Measurements from ENCODE around the gene BBS9. TPM values are rescaled to one million over a fixed set of nuclear protein-coding genes. Genes with fewer than 3 reads are reported as not detected.
"Not testable (repeated sequence)": the region's sequence is repeated elsewhere in the genome, so short reads cannot be mapped to it uniquely, and the experiment has no call there.

The BBS9 gene
- polyA plus RNA-seq, 1 donor, result 16.3 TPM

DNA sequence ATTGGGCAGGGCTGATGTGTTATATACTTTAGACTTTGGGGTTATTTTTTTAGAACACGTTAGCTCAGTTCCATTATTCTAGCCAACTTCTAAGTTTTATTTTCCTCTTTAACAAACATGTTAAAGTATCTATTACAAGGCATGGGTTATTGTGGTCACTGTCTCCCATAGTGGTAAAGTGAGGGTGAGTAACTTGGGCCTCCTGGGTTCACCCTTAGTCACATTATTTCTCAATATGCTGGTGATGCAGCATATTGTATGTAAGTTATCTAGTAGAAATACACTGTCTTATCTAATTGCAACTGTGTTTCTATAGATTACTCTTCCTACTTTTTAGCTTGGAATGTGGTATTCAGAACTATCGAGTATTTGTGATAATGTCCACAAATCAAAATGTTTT is 65.9 kb downstream of the BBS9 start:
- DNase-seq, result no peak

DNA sequence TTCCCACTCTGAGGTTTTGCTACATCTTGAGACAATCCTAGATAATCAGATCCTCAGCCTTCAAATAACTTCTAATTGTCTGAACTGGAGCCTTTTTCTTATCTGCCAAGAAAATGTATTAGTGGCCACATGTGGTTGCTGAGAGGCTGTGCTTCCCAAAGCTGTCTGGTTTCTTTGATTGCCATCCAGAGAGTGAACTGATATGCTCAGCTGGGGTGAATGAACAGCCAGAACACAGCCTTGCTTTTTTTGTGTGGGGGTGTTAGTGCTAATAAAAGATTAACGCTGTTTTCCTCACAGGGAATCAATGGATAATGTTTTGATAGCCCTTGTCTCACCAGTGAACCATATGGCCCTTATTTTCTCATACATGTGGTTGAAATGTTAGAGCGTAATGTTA is 66.9 kb downstream of the BBS9 start:
- DNase-seq, result no peak

GRCh38 chr7:33200282-33200681 is 70.9 kb downstream of the BBS9 start:
- DNase-seq, result no peak

- DNase-seq, result no peak
These were observed 72.5 kb downstream of the BBS9 start for GRCh38 chr7:33201821-33202220.

GRCh38 chr7:33210958-33211357 is 81.6 kb downstream of the BBS9 start:
- DNase-seq, result no peak

DNA sequence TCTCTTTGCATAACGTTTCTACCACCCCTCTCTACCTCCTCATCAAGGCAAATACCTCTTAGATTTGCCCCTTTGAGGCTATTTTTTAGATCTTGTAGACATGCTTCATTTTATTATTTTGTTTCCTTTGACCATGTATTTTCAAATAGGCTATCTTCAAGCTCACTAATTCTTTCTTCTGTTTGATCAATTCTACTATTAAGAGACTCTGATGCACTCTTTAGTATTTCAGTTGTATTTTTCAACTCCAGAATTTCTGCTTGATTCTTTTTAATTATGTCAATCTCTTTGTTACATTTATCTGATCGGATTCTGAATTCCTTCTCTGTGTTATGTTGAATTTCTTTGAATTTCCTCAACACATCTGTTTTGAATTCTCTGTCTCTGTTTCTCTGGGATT is 82.8 kb downstream of the BBS9 start:
- no peak for DNase-seq

- DNase-seq, result no peak
These were observed 86.6 kb downstream of the BBS9 start for GRCh38 chr7:33215992-33216391.

DNA sequence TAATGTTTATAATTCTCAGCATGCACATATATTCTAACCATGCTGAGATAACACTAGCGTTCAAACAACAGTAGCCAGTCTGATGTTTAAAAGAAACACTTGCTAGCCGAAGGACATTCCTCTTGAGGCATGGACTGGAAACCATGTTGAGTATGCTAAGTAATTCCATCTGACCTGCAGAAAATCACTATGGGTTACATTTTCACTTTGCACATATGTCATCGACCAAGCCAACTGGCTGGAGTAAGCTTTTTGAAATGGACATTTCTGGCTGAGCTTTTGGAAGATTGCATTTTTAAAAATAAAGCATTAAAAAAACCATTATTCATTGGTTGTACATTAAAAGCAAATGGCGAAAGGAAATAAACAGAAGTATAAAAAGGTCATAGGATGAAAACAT is 88.2 kb downstream of the BBS9 start:
- DNase-seq, result no peak

GRCh38 chr7:33218841-33219535 is 89.6 kb downstream of the BBS9 start:
- DNase-seq, result not testable (repeated sequence)

DNA sequence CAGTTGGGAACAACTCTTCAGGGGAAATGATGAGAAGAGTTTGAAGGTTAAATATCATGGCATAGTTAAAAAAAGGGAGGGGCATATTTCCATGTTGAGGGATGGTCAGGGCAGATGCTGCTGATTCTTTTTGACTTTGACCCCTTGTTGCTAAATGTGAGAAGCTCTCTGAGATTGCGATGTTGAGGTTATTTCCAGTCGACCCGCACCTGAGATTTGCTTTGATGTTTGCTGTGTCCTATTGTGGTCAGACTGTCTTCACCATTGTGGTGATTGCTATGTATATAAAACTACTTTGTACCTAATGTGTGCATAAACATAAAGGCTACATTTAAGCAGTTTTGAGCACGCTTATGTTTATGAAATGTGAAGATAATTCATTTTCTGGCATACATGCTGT is 90.9 kb downstream of the BBS9 start:
- no peak for DNase-seq

- DNase-seq, result no peak
These were observed 92.0 kb downstream of the BBS9 start for GRCh38 chr7:33221390-33221789.

- DNase-seq, result no peak
These were observed 103.3 kb downstream of the BBS9 start for GRCh38 chr7:33232632-33233145.

GRCh38 chr7:33233659-33234058 is 104.3 kb downstream of the BBS9 start:
- no peak for DNase-seq

DNA sequence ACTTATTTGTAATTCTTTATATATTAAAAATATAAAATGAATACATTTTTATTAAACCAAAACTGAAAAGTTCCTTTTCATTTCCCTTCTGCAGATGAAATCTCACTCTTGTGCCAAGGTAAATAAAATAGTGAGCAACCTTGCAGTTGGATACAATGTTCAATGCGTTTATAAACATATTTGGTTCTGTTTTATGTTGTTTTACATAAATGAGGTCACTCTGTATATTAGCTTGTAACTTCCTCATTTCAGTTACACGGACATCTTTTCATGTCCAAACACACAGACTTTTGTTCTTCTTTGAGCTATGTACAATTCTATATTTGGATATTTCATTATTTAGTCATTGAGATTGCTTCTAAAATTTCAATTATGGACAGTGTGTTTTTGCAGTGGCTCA is 107.7 kb downstream of the BBS9 start:
- no peak for DNase-seq

- DNase-seq, result peak; percentile 56
These were observed 114.0 kb downstream of the BBS9 start for GRCh38 chr7:33243319-33243881.

DNA sequence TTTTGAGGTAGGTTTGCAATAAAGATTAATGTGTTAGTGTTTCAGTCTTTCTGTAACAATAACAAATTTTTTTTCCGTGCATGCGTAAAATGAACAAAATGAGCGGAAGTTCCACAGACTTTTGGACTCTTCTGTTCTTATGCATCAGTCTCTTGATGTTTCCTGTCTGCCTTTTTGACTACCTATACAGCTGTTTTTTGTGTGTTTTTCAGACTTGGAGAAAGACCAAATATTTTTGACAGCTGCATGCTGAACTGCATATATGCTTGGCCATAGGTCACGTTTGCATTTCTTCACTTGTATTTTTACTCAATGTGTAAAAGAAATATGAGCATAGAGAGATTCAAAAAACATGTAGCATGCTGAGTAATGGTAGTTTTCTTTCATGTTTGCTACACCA is 119.3 kb downstream of the BBS9 start:
- DNase-seq, result no peak

- no peak for DNase-seq
These were observed 121.1 kb downstream of the BBS9 start for GRCh38 chr7:33250421-33250871.

GRCh38 chr7:33251301-33251700 is 121.9 kb downstream of the BBS9 start:
- no peak for DNase-seq

DNA sequence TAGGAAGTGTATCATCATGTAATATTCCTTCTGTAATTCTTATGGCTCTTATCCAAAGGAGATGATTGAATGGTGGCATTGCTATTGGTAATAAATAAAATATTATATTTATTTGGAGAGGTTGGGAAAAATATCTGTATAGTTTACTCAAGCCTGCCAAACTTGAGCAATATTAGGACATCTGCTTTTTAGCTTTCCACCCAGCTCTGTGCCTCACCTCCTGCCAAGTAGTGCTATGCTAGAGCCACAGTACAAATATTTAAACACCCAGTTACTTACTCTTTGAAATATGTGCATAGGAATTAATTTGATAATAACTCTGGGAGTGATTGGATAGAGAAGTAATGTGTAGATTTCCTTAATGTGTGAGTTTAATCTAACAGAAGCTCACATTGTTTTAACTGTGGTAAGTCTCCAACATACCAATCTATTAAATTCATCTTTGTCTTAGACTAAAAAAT is 129.2 kb downstream of the BBS9 start:
- no peak for DNase-seq

GRCh38 chr7:33261585-33261984 is 132.2 kb downstream of the BBS9 start:
- DNase-seq, result no peak

GRCh38 chr7:33262476-33262875 is 133.1 kb downstream of the BBS9 start:
- no peak for DNase-seq

DNA sequence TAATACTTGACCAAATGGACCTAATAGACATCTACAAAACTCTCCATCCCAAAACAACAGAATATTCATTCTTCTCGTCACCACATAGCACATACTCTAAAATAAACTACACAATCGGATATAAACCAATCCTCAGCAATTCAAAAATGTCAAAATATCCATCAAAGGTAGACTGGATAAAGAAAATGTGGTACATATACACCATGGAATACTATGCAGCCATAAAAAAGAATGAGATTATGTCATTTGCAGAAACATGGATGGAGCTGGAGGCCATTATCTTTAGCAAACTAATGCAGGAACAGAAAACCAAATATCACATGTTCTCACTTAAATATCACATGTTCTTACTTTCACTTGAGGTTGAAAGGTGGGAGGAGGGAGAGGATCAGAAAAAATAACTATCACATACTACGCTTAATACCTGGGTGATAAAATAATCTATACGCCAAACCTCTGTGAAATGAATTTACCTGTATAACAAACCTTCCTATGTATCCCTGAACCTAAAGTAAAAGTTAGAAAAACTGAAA is 142.5 kb downstream of the BBS9 start:
- DNase-seq, result not testable (repeated sequence)

- no peak for DNase-seq
These were observed 144.0 kb downstream of the BBS9 start for GRCh38 chr7:33273356-33273755.

- DNase-seq, result no peak
These were observed 147.0 kb downstream of the BBS9 start for GRCh38 chr7:33276325-33276724.
